ENCODE results near the gene C1orf53. TPM values are rescaled to one million over a fixed set of nuclear protein-coding genes. Genes with fewer than 3 reads are reported as not detected.

The C1orf53 gene
- total and polyA plus RNA-seq, 9 of the 15 experiments (the other 6 are each of a cell fraction or from before 2014, with no cell fraction given), result 0.31 to 3.2 (median 2.3) TPM

- TF ChIP-seq ARID4B (CRISPR knock-in tag; IDR thresholded peaks at IDR 0.05) (peak; percentile 94), U2AF1 (optimal IDR thresholded peaks at IDR 0.05; ENCODE audit: low read depth, low read length) (peak; percentile 84), ZNF174 (CRISPR knock-in tag; IDR thresholded peaks at IDR 0.05) (no peak), POLR2H (tag; IDR thresholded peaks at IDR 0.05; ENCODE audit: low read depth) (peak; percentile 49), KLF1 (tag; IDR thresholded peaks at IDR 0.05) (peak; percentile 73; the same call in 1 of the 2 replicates), ATF3 (IDR thresholded peaks at IDR 0.05) (no peak), ATF3 (CRISPR knock-in tag; conservative IDR thresholded peaks at IDR 0.05) (peak; percentile 63), HNRNPL (IDR thresholded peaks at IDR 0.05; ENCODE audit: low read depth, low read length) (peak; percentile 94), NR2C2 (CRISPR knock-in tag; IDR thresholded peaks at IDR 0.05) (peak; percentile 80), NR2C2 (tag; IDR thresholded peaks at IDR 0.05) (peak; percentile 62; the same call in 1 of the 2 replicates), ZNF699 (CRISPR knock-in tag; IDR thresholded peaks at IDR 0.05; ENCODE audit: insufficient replicate concordance) (no peak), PYGO2 (tag; IDR thresholded peaks at IDR 0.05) (no peak), SNRNP70 (optimal IDR thresholded peaks at IDR 0.05; ENCODE audit: low read depth, low read length) (no peak), KLF13 (tag; IDR thresholded peaks at IDR 0.05; ENCODE audit: borderline replicate concordance, low read depth) (0 out of 2 replicates have a peak, but pooled peaks have one; percentile 35), PCBP1 (IDR thresholded peaks at IDR 0.05; ENCODE audit: low read depth, low read length, poor library complexity, severe bottlenecking) (peak; percentile 80), PHB2 (IDR thresholded peaks at IDR 0.05; ENCODE audit: low read depth) (no peak), RBM15 (IDR thresholded peaks at IDR 0.05; ENCODE audit: insufficient read depth, low read length) (no peak), NCOA6 (IDR thresholded peaks at IDR 0.05) (no peak), TEAD2 (tag; IDR thresholded peaks at IDR 0.05) (no peak), E4F1 (CRISPR knock-in tag; IDR thresholded peaks at IDR 0.05; ENCODE audit: borderline replicate concordance) (no peak), MTA2 (IDR thresholded peaks at IDR 0.05; ENCODE audit: low read depth) (no peak)
Observed at GRCh38 chr1:197902454-197903195, at the start of gene C1orf53 (continued).
